Measurements from ENCODE around the gene GPS1. TPM values are rescaled to one million over a fixed set of nuclear protein-coding genes. Genes with fewer than 3 reads are reported as not detected.

GPS1 gene
- total RNA-seq, 4 donors from 2014 or later: 76.0 to 326 (median 85.6) TPM

DNA sequence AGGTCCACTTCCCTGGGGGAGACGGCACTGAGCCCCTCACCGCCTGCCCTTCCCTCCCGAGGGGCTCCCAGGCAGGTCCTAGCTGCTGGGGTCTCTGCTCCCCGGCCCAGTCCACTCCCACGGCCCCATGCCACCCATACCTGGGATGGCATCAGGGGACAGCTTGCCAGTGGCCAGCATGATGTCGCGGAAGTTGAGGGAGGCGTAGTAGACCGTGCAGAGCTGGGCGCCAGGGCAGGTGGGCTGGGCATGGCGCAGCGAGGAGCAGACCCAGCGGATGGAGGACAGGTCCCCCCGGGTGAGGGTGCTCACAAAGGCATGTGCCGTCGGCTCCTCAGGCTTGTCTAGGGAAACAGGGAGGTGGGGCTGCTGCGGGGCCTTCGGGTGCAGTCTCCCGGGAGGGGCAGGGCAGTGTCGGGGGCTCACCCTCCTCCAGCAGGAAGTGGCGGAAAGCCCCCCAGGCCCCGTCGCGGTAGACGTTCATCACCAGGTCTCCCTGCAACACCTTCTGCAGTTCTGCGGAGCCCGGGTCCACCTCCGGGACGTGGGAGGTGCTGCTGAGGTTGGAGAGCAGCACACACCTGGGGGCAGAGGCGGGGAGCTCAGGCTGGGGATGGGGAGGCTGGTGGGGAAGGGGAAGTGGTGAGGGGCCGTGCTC is 32.8 kb downstream of the GPS1 start:
- Histone ChIP-seq H3K9me3 (no peaks in the 10 kb centered on the region), H3K36me3 (no peaks in the 10 kb centered on the region), H3K4me3 (no peak overlapping the region), H3K27ac (no peak overlapping the region), H3K4me1 (no peaks in the 10 kb centered on the region), H3K27me3 (no peaks in the 10 kb centered on the region)
- intact Hi-C loops (cut with DNase I; ENCODE audit: low total_unique reads): no loop called here
- no peak for TF ChIP-seq POLR2A (IDR thresholded peaks at IDR 0.05)
- TF ChIP-seq, protein P1, sequence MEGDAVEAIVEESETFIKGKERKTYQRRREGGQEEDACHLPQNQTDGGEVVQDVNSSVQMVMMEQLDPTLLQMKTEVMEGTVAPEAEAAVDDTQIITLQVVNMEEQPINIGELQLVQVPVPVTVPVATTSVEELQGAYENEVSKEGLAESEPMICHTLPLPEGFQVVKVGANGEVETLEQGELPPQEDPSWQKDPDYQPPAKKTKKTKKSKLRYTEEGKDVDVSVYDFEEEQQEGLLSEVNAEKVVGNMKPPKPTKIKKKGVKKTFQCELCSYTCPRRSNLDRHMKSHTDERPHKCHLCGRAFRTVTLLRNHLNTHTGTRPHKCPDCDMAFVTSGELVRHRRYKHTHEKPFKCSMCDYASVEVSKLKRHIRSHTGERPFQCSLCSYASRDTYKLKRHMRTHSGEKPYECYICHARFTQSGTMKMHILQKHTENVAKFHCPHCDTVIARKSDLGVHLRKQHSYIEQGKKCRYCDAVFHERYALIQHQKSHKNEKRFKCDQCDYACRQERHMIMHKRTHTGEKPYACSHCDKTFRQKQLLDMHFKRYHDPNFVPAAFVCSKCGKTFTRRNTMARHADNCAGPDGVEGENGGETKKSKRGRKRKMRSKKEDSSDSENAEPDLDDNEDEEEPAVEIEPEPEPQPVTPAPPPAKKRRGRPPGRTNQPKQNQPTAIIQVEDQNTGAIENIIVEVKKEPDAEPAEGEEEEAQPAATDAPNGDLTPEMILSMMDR (IDR thresholded peaks at IDR 0.05): no peak
- no peak for DNase-seq

DNA sequence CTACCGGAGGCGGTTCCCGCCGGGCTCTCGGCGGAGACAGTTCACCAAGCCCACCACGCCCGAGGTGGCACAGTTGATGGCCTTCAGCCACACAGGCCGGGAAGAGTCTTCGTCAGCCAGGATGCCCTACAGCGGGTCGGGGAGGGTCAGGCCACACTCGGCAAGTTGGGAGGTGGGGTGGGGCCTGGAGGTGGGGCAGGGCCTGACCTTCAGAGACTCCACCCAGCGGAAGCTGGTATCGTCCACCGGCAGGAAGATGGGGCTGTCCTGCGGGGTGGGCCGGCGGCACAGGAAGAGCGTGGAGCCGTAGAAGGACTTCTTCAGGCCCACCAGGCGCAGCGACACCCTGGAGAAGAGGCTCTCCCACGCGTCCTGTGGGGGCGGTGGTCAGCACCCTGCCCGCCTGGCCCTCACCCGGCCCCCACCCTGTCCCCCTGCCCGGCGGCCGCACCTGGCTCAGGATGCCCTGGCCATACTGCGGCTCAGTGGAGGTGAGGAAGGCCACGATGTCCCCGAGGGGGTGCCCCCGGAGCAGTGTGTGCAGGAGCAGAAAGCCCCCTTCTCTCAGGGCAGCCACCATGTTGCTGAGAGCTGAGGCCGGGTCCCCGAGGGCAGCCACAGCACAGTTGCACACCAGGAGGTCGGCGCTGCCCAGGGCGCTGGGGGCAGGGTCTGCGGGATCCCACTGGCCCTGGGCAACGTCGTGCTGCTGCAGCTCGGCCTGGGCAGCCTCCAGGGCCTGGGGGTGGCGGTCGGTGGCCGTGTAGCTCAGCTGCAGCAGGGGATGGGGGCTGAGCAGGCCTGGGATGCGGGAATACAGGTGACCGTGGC is 33.5 kb downstream of the GPS1 start:
- DNase-seq: no peak
- no peaks in the 10 kb centered on the region for H3K4me1 ChIP-seq
- H3K27ac ChIP-seq: no peak overlapping the region
- intact Hi-C loops (cut with DNase I; ENCODE audit: low total_unique reads): no loop called here
- no peaks in the 10 kb centered on the region for H3K27me3 ChIP-seq
- H3K4me3 ChIP-seq: no peak overlapping the region
- TF ChIP-seq, protein P1 (IDR thresholded peaks at IDR 0.05): no peak
- no peak for TF ChIP-seq POLR2A (IDR thresholded peaks at IDR 0.05)
- H3K9me3 ChIP-seq: no peaks in the 10 kb centered on the region
- H3K36me3 ChIP-seq: no peaks in the 10 kb centered on the region

DNA sequence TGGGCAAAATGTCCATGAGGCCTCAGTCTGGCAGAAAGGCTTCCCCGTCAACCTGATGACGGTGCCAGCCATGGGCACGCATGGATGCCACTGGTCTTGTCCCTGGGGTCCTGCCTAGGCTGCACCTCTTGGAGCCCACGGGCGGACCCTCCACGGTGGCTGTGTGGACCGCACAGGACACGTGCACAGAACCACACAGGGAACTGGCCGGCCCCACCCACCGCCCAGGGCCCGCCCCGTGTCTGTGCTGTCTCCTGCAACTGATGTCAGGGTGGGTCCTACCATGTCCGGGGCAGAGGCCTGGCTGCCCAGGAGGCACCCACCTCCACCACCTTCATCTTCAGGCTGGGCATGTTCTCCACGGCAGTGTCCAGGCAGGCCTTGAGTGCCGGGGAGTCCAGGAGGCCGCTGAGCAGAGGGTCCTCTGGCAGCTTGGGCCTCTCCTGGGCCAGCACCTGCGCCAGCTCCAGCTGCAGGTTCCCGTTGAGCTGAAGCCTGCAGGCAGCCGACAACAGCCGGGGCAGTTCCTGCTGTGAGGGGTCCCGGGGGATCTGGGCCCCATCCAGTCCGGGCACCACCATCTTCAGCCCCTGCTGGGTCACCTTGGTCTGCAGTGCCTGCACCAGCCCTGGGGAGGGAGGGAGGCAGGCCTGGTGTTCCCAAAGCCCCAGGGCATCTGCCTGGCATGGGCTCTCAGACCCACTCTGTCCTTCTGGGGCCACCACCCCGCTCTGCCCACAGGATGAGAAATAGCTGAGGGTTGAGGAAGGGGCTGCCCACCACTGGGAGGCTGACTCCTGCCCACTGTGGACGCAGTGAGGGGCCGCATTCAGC is 34.5 kb downstream of the GPS1 start:
- intact Hi-C loops (cut with DNase I; ENCODE audit: low total_unique reads): no loop called here
- no peak for DNase-seq
- Histone ChIP-seq H3K27me3 (no peaks in the 10 kb centered on the region), H3K4me3 (no peak overlapping the region), H3K9me3 (no peaks in the 10 kb centered on the region), H3K36me3 (no peaks in the 10 kb centered on the region), H3K27ac (no peak overlapping the region), H3K4me1 (no peaks in the 10 kb centered on the region)
- TF ChIP-seq, protein P1 (IDR thresholded peaks at IDR 0.05): no peak
- no peak for TF ChIP-seq POLR2A (IDR thresholded peaks at IDR 0.05)

DNA sequence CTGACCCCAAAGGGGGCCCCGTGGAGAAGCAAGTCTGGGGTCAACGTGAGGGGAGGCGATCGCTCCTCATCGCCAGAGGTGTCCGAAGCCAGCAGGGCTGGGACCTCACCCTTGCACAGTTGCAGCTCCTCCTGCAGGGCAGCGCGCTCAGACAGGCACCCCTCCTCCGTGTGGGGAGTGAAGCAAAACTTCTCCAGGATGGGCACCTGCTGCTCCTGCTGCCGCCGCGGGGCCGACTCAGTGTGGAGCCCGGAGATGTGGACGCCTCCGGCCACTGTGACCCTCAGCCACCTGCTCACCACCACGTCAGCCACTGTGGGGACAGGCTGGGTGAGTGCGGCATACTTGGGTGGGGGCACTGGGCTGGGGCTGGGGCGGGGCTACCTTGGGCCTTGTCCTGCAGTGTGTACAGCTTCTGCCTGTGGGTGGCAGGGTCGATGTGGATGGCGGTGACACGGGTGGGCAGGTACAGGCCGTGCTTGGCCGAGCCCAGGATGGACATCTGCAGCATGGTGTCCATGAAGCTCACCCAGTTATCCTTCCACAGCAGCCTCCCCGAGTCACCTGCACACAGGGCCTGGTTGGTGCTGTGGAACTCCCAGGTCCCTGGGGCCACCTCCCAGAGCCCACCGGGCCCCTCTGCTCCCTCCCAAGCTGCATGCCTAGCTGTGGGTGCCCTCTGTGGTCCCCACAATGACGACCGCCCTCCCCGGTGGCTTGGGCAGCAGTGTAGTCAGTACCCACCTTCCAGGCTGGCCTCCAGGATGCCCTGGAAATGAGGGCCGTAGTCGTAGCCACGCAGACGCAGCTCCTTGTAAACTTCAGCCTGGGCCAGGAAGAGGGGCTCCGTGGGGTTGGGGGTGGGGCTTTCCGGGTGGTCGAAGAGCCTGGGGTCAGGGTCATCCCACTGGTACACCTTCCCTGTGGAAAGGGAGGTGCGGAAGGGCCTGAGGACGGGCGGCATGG is 35.5 kb downstream of the GPS1 start:
- no peak for DNase-seq
- Histone ChIP-seq H3K4me3 (no peak overlapping the region), H3K27ac (no peak overlapping the region), H3K9me3 (no peaks in the 10 kb centered on the region), H3K36me3 (no peaks in the 10 kb centered on the region), H3K27me3 (no peaks in the 10 kb centered on the region), H3K4me1 (no peaks in the 10 kb centered on the region)
- TF ChIP-seq POLR2A (IDR thresholded peaks at IDR 0.05): no peak
- TF ChIP-seq, protein P1 (IDR thresholded peaks at IDR 0.05): no peak
- intact Hi-C loops (cut with DNase I; ENCODE audit: low total_unique reads): no loop called here

Data from uterus (tissue), 4 donors.